ENCODE measurements around the gene PRKCB.

GRCh38 chr16:24218299-24218698, 382.5 kb downstream of the PRKCB start:
- TF ChIP-seq CTCF (IDR thresholded peaks at IDR 0.05) (no peak), POLR2A (IDR thresholded peaks at IDR 0.05) (no peak)

Data from thyroid gland (tissue), 4 donors.